HEK293 (cell line): ENCODE measurements around the gene PJA2.

ENCODE experiments used
- GLI4 ChIP-seq: fragments of 450-650 bp; formaldehyde crosslinking; IDR thresholded peaks from 2 replicates; pipeline ENCODE4 v1.5.1; 2016; ENCODE audit warnings: missing biosample characterization, missing genetic modification characterization
- ZNF514 ChIP-seq: fragments of 450-650 bp; formaldehyde crosslinking; IDR thresholded peaks from 2 replicates; pipeline ENCODE4 v1.5.1; 2016; ENCODE audit warnings: missing biosample characterization, missing genetic modification characterization
- ZNF776 ChIP-seq: fragments of 450-650 bp; formaldehyde crosslinking; IDR thresholded peaks from 2 replicates; pipeline ENCODE4 v1.5.0; 2017; ENCODE audit warnings: missing biosample characterization, missing genetic modification characterization, borderline replicate concordance

GRCh38 chr5:109410389-109411148, 795 bp upstream of the PJA2 start:
- TF ChIP-seq ZNF776 (tag by site-specific recombination), result no peak
- TF ChIP-seq ZNF514 (tag by site-specific recombination), result no peak
- no peak for TF ChIP-seq GLI4 (tag by site-specific recombination)
